ENCODE data around the gene RRP12.

DNA sequence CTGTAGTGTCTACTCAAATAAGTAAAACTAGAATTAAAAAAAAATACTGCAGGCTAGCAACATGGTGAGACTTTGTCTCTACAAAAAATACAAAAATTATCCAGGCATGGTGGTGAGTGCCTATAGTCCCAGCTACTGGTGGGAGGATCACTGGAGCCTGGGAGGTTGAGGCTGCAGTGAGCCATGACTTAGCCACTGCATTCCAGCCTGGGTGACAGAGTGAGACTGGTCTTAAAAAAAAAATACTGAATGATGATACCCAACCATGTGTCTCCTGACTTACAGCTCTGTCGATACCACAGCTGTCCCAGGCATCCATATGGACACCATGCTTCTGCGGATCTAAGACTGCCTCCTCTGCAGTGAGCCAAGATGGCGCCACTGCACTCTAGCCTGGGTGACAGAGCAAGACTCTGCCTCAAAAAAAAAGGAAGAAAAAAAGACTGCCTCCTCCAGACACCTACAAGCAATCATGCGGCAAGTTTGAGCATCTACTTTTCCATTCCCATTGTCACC is 90.0 kb downstream of the RRP12 start:
- TF ChIP-seq CTCF (IDR thresholded peaks at IDR 0.05) (no peak), POLR2A (IDR thresholded peaks at IDR 0.05) (no peak)
